ENCODE results near the gene IL17RE.

- TF ChIP-seq CTCF (IDR thresholded peaks at IDR 0.05) (no peak), POLR2A (IDR thresholded peaks at IDR 0.05) (no peak)
Observed at GRCh38 chr3:9864200-9864927, 38.3 kb upstream of the IL17RE start.

Measured in lower leg skin (tissue), 3 donors.